Ovary (tissue), 9 donors: ENCODE results near the gene BLOC1S4. TPM values are rescaled to one million over a fixed set of nuclear protein-coding genes. Genes with fewer than 3 reads are reported as not detected.
"Not testable (repeated sequence)": the region's sequence is repeated elsewhere in the genome, so short reads cannot be mapped to it uniquely, and the experiment has no call there.

Source experiments
- DNase-seq, 5 donors: peaks; one replicate each; pipeline ENCODE4 v3.0.0-alpha.2; 2019 to 2020
- H3K27ac ChIP-seq, 2 donors: fragments of 200-600 bp; one replicate each; pipeline versions ENCODE4 v1.5.1 to v1.8.0; 2019 to 2022
- H3K27me3 ChIP-seq: fragments of 200-600 bp; one replicate; pipeline ENCODE4 v1.8.0; 2022
- H3K36me3 ChIP-seq: fragments of 200-600 bp; sonication (generic); one replicate; pipeline ENCODE4 v1.5.1; 2019
- H3K4me1 ChIP-seq: one replicate; pipeline ENCODE4 v1.8.1; 2013; ENCODE audit warnings: mild to moderate bottlenecking, moderate library complexity; ENCODE audit not compliant: insufficient read depth
- H3K4me3 ChIP-seq: fragments of 200-600 bp; sonication (generic); one replicate; pipeline ENCODE4 v1.5.1; 2017
- H3K9me3 ChIP-seq, 2 donors: fragments of 200-600 bp in 1 of 2; sonication (generic) in 1 of 2; one replicate each; pipeline versions ENCODE4 v1.5.1 to v1.8.1; 2013 to 2019; ENCODE audit warnings: mild to moderate bottlenecking in 1 of 2, moderate library complexity in 1 of 2
- CTCF ChIP-seq, 3 donors: fragments of 450-650 bp in 2 of 3; fragments of 200-600 bp in 1 of 3; IDR thresholded peaks; one replicate each; pipeline versions ENCODE4 v1.5.1 to v1.8.0; 2016 to 2022; ENCODE audit warnings: antibody characterized with exemption in 3 of 3, mild to moderate bottlenecking in 1 of 3
- EP300 ChIP-seq: sonication (generic); formaldehyde crosslinking; IDR thresholded peaks from one replicate; pipeline ENCODE4 v1.6.1; 2017; ENCODE audit warnings: antibody characterized with exemption
- POLR2A ChIP-seq: fragments of 450-650 bp; IDR thresholded peaks from one replicate; pipeline ENCODE4 v1.6.1; 2017; ENCODE audit warnings: antibody characterized with exemption, mild to moderate bottlenecking, moderate library complexity
- WGBS, 3 donors: extraction: QIAGEN DNeasy Blood & Tissue Kit in 1 of 3; methylation state at CpG; one replicate each; pipeline versions ENCODE4 v1.1.5 to v1.1.7; 2013 to 2017; 5-methylcytosine and 5-hydroxymethylcytosine counted together
- intact Hi-C, 4 donors: fragments of 100-400 bp; cut with DNase I; formaldehyde crosslinking; loops; one replicate each; pipeline versions ENCODE4 v1.11.0 to v1.15.1; 2022 to 2023
- polyA plus RNA-seq, 2 donors: library from polyadenylated mRNA; stranded (reverse); fragments of 200-250 nt in 1 of 2; fragments of 350-450 nt in 1 of 2; fragmentation: Illumina TruSeq in 1 of 2; extraction: RNeasy Lipid Tissue Mini Kit (QIAGEN cat#74804) in 1 of 2; gene quantifications; one replicate each; pipeline ENCODE4 v1.2.3, GENCODE V29; 2013 to 2014
- total RNA-seq, 7 donors: library from RNA; depleted of rRNA in 2 of 7; stranded (reverse); fragments of >200 nt in 2 of 7; fragmentation: NEBNext Ultra II Directional in 3 of 7; extraction: Animal tissue kit (Norgen Biotek cat#: 25700) in 3 of 7; gene quantifications; one replicate each; pipeline versions ENCODE4 v1.1.0 to v1.2.4, GENCODE V29; 2016 to 2023
- donor health status: DM: no; HTN: no; CAD: no; lungs with moderate emphysema.
- donor health status: DM: no; HTN: no; CAD: no.
- donor health status: Bipolar disorder and iron deficiency.
- donor health status: DM: yes; HTN: yes; CAD: no.
- donor health status: DM: no; HTN: no; CAD: no.
- donor health status: DM: yes; HTN: yes; CAD: no.

Gene BLOC1S4
- total and polyA plus RNA-seq, 9 donors, result 8.8 to 26.9 (median 16.9) TPM

GRCh38 chr4:6753103-6753560 lies 37.2 kb downstream of the BLOC1S4 start:
- Histone ChIP-seq H3K4me3 (no peak overlapping the region), H3K36me3 (no peaks in the 10 kb centered on the region), H3K27me3 (no peaks in the 10 kb centered on the region), H3K9me3 (no peaks in the 10 kb centered on the region), H3K27ac (no peak overlapping the region), H3K4me1 (peaks cover 2% of the 10 kb centered on the region)
- 84 to 88% (median 85%) methylated on average over 18 of the region's 18 CpGs for WGBS, 3 donors
- TF ChIP-seq CTCF (IDR thresholded peaks at IDR 0.05), result no peak
- no peak for TF ChIP-seq POLR2A
- no peak for TF ChIP-seq EP300
- DNase-seq, result no peak
- intact Hi-C loops, result no loop called here

- Histone ChIP-seq H3K9me3 (no peaks in the 10 kb centered on the region), H3K36me3 (no peaks in the 10 kb centered on the region), H3K27ac (no peak overlapping the region), H3K27me3 (no peaks in the 10 kb centered on the region), H3K4me1 (peaks cover 2% of the 10 kb centered on the region), H3K4me3 (no peak overlapping the region)
- 82 to 88% (median 86%) methylated on average over 9 of the region's 9 CpGs for WGBS, 3 donors
- TF ChIP-seq CTCF (IDR thresholded peaks at IDR 0.05), result no peak
- TF ChIP-seq POLR2A, result no peak
- TF ChIP-seq EP300, result no peak
- intact Hi-C loops, result no loop called here
- no peak for DNase-seq
Measured at GRCh38 chr4:6753891-6754290, 37.9 kb downstream of the BLOC1S4 start.

- H3K27ac ChIP-seq, result no peak overlapping the region
- H3K9me3 ChIP-seq, result no peaks in the 10 kb centered on the region
- no peaks in the 10 kb centered on the region for H3K27me3 ChIP-seq
- no peak for DNase-seq
- TF ChIP-seq EP300 (no peak), CTCF (IDR thresholded peaks at IDR 0.05) (no peak), POLR2A (no peak)
- H3K4me3 ChIP-seq, result no peak overlapping the region
- intact Hi-C loops, result no loop called here
- no peaks in the 10 kb centered on the region for H3K36me3 ChIP-seq
- H3K4me1 ChIP-seq, result peaks cover 2% of the 10 kb centered on the region
- 89 to 97% (median 90%) methylated on average over 3 of the region's 3 CpGs for WGBS, 3 donors
Measured at GRCh38 chr4:6754481-6755087, 38.6 kb downstream of the BLOC1S4 start.

- H3K4me3 ChIP-seq, result no peak overlapping the region
- TF ChIP-seq EP300 (no peak), POLR2A (no peak), CTCF (IDR thresholded peaks at IDR 0.05) (no peak)
- H3K27ac ChIP-seq, result no peak overlapping the region
- peaks cover 2% of the 10 kb centered on the region for H3K4me1 ChIP-seq
- DNase-seq, result peak in 1 of 5 donors; percentile 63
- H3K27me3 ChIP-seq, result no peaks in the 10 kb centered on the region
- intact Hi-C loops, result no loop called here
- no peaks in the 10 kb centered on the region for H3K9me3 ChIP-seq
- 73 to 79% (median 77%) methylated on average over 5 of the region's 5 CpGs for WGBS, 3 donors
- no peaks in the 10 kb centered on the region for H3K36me3 ChIP-seq
Measured at GRCh38 chr4:6755088-6755753, 39.2 kb downstream of the BLOC1S4 start.

GRCh38 chr4:6756345-6756744 lies 40.4 kb downstream of the BLOC1S4 start:
- intact Hi-C loops, H3K27ac ChIP-seq, H3K4me3 ChIP-seq, H3K4me1 ChIP-seq, H3K36me3 ChIP-seq, DNase-seq, H3K27me3 ChIP-seq, H3K9me3 ChIP-seq: not testable (repeated sequence)
- WGBS, 3 donors, result 60 to 77% (median 73%) methylated on average over 2 to 4 of the region's 6 CpGs
